HuH-7 (cell line): ENCODE measurements around the gene RBP4.

Experiments used
- DNase-seq: peaks from one replicate; pipeline ENCODE4 v3.0.0; 2011; ENCODE audit warnings: low spot score

RBP4 gene

DNA sequence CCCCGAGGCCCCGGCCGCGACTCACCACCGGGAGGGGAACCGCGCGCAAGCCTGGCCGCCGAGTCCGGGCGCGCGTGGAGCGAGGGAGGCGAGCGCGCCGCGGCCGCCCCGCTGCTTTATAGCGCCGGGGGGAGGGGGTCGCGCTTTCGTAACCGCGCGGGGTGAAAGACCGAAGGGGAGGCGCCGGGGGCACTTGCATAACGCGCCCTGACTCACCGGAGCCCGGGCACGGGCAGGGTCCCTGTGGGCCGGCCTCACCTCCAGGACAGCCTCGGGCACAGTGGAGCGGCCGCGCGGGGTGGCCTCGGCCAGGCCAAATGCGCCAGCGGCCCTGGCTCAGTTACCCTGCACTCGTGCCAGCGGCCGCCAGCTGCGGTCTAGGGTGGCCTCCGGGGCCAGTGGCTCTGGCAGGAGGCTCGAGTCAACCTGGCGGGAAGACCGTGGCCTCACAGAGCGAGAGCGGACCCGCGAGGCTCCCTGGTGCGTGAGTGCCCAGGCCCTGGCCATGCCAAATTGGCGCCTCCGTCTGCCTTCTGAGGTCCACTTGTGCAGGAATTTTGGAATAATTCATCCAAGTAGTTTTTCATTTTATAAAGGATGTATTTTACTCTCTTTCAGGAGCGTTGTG lies at the start of gene RBP4:
Gene RBP4, minus strand, starts transcription at position 90 of the 628 bp plus-strand sequence. CDS start 207 bp downstream, outside the sequence.
- DNase-seq = peak; percentile 80

DNA sequence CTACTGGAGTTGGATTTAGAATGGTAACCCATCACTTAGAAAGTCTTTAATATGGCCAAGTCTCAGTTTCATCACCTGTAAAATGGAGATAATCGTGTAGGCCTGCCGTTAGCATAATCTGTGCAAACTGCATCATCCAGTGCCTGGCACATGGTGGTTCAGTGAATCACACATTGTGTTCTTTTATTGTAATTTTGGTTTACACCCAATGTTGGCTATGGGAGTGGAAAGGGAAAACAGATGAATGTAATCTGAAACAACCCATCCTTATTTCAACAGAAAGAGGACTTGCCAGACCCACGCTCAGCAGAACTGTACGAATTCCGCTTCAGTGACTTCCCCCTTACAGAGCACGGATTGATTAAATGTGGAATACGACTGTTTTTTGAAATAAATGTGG lies 38.8 kb upstream of the RBP4 start:
- DNase-seq = no peak

DNA sequence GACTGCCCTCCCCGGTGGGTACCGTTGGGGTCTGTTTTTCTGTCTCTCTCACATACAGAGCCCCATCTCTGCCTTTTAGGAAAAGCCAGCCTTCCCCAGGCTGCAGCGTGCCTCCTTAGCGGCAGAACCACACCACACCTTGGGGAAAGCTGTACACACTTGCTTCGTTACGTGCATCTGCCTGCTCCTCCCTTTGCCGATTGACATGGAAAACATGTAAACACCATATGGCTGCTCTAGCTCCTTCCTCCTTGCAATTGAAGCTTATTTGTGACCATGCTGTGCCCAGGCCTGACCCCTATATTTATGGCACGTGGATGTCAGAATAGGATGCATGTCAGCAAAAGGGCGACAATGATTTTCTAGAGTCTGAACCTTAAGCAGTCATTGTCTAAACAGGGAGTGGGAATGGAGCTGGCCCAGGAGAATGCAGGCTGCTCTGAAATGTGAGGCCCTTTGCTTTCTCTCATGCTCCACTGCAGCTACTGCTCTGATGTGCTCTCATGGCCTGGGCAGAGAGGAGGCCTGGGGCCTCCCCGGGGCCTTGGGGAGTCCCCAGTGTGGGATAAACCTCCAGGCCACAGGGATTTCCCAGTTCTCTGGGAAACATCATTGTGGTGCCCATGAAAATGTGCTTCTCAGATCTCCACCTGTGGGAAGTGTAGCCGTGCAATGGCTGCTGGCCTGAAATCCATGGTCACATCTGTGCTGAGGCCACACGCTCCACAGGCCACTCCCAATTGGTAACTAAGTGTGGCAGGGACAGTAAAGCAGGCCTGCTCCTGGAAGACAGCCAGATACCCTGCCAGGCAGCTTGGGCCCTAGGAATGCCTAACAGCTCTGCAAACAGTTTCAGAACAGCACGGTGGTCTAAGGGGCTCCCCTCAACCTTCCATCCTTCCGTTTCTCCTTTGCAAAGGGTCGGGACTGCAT lies 29.9 kb upstream of the RBP4 start:
- no peak for DNase-seq

DNA sequence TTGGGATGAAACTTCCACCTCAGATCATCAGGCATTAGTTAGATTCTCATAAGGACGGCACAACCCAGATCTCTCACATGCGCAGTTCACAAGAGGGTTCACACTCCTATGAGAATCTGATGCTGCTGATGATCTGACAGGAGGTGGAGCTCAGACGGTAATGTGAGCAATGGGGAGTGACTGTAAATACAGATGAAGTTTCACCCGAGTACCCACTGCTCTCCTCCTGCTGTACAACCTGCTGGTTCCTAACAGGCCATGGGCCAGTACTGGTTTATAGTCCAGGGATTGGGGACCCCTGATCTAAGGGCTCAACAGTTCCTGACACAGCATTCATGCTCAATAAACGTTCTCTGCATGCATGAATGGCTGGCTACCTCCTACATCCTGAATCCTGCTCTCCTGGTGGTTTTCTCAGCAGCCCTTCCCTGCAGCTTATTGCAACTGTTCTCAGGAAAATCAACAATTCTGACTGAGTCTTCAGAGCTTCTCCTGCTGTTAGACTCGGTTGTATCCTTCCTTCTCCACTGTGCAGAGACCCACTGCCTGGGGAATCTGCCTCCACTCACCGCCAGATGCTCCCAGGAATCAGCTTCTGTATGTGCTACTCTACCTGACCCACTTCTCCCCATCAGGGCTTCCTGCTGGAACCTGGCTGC lies 28.7 kb upstream of the RBP4 start:
- no peak for DNase-seq

DNA sequence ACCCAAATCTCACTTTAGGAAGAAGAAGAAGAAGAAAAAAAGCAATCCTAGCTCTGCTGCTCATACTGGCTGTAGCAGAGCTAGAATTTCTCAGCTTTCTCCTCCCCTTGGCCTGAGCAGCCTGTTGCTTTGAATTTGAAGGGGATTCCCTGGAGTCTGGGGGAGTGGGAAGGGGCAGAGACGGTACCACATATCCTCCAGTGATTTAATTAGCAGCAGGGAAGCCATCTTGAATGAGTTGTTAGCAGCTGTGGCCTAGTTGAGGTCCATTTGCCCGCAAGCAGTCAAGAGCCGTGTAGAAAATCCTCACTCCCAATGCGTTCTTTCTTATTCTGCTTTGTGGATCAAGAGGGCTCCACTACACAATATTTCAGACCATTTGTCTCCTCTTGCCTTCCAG lies 27.8 kb upstream of the RBP4 start:
- DNase-seq = no peak

DNA sequence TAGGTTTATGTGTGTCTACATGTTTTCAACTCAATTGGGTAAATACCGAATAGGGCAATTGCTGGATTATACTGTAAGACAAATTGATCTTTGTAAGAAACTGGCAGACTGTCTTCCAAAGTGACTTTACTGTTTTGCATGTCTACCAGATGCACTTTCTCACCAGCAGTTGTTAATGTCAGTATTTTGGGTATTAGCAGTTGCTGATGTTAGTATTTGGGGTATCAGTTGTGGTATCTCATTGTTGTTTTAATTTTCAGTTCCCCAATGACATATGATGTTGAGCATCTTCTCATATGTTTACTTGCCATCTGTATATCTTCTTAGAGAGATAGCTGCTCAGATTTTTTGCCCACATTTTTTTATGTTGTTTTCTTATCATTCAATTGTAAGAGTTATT lies 21.9 kb upstream of the RBP4 start:
- no peak for DNase-seq

DNA sequence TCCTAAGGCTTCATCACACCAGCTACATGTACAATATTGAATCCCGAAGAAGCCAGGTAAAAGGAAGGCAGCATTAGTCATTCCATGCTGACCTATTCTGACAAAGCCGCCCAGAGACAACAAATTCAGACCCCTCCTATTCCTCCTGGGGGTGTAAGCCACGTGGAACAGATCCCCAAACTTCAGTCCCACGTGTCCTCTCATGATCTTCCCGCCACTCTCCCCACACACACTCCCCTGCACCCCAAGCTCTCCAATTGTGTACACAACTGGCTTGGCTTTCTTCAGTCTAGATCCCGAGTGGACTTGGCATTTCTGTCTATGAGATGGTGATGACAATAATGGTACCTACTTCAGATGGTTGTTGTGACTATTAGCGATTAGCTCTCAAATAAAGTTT lies 19.9 kb upstream of the RBP4 start:
- no peak for DNase-seq

DNA sequence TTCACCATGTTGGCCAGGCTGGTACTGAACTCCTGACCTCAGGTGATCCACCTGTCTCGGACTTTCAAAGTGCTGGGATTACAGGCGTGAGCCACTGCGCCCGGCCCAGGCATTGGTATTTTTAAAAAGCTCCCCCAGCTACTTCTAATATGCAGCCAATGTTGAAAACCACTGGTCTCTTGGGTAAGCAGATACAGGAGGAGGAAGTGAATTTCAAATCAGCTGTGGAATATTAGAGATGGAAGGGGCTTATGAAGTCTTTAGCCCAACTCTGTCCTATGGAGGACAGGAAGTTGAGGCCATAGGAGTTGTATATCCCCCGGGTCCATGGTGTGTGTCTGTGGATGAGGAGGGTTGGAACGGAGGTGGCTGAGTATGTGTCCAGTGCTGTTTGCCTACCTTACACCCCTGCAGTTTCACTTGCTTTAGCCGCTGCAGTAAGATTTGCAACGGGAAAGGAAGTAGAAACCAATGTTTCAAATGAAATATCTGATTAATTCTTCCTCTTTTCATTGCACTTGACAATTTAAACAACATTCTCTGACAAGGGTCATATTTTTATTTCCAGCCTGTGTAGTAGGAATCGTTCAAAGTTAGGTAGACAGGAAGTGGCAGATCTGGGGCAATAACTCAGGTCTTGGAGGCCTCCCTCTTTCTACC lies 14.7 kb upstream of the RBP4 start:
- no peak for DNase-seq

DNA sequence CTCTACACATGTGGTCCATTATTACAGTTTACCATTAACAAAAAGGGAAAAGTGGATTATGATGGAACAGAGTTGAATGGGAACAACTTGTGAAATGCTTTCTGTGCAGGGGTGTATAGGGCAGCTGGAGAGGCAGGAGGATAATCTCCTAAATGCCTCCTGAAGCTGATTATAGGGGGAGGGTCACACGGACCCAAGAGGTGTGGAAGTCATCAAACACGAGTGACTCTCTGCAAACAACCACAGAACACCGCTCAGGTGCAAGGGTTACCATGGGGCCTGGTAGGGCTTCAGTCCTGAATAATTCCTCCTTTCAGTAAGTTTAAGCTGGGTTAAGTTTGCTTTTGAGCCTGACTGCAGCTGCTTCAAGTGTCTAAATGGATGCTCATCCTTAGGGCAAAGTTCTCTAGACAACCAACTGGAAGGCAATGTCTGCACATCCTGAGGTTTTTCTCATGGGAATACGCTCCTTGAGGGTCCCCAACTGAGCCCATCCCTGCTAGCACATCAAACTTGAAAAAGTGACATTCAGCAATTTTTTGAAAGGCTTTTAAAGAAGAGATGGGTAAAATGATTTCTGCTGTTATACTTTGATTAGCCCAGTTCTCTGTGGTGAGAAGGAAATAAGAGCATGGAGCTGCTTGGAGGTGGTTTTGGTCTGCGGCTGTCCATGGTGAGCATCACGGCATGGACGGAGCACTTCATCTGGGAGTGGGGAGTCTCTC lies 13.2 kb upstream of the RBP4 start:
- DNase-seq = no peak

DNA sequence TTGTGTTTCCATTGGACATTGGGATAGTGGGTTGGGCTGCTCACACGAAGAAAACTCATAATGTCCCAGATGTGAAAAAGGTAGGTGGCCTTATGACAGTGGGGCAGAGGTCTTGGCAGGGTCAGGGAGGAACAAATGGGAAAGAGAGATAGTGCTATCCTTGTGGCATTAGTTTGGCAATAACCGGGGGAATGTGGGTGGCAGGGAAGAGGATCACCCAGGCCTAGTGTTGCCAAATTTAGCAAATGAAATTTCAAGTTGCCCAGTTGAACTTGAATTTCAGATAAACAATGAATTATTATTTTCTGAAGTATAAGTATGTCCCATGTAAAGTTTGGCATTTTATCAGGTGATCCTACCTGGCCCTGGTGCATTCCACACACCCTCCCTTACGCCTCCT lies 12.1 kb upstream of the RBP4 start:
- no peak for DNase-seq

DNA sequence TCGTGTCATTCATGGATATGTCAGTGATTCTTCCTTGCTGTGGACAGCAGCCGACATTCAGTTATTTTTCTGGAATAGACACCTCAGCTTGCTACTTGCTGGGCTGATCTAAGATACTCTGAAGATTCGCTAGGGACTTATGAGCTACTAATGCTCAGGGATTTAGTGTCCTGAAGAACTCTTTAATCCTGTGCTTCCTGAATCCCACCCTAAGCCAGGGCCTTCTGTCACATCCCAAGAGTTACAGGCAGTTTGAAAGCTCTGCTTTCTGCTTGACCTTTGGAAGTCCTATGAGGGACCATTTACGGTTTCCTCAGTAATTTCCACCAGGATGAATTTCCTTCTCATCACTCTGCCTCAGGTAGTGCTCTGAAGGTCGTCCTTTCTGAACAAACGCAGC lies 11.3 kb upstream of the RBP4 start, which contains the start of gene PDE6C:
Gene PDE6C, plus strand, starts transcription at position 227 of the 400 bp plus-strand sequence. CDS start 189 bp downstream, outside the sequence.
- no peak for DNase-seq

DNA sequence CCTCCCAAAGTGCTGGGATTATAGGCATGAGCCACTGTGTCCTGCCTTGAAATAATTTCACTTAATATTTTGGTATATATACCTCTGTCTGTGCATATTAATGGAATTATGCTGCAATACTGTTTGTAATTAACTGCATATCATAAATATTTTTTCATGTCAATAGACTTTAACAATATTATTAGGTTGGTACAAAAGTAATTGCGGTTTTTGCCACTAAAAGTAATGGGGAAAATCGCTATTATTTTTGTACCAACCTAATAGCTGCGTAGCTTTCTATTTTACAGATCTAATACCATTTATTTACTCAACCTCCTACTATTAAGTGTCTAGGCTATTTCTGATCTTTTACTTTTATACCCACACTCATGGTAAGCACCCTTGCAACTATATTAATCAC lies 7.4 kb upstream of the RBP4 start:
- no peak for DNase-seq

DNA sequence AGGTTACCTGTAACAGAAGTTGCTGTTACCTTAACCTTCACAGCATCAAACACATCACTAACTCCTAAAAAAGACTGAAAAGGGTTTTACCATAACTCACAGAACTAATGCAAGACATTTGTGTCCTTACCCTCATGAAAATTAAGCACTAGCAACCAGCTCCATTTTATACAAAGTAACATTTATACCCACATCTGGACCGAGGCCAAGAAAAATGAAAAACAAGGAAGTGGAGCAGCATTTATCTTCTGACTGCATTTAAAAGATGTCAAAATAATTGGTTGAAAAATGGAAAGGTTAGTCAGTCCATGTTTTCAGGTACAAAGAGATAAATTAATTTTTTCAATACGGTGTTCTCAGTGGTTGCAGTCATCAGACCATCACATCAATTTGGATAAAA lies 3.1 kb upstream of the RBP4 start:
- no peak for DNase-seq

DNA sequence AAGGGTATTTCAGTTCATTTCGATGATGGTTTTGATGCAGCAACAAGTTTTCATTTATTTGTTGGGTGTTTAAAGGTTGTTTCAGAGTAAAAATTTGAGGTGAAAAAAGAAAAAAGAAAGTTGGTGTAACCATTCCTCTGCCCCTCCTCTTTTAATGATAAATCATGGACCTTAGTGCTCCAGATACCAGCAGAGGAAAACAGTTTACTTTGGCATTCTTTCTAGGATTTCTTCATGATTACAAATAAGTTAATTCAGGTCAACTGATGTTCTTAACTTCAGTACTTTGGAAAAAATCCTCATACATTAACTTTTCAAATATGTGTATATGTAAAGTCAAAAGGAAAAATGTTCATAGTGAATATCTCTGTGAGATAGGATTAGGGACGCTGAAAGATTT lies 2.0 kb upstream of the RBP4 start:
- DNase-seq = no peak

DNA sequence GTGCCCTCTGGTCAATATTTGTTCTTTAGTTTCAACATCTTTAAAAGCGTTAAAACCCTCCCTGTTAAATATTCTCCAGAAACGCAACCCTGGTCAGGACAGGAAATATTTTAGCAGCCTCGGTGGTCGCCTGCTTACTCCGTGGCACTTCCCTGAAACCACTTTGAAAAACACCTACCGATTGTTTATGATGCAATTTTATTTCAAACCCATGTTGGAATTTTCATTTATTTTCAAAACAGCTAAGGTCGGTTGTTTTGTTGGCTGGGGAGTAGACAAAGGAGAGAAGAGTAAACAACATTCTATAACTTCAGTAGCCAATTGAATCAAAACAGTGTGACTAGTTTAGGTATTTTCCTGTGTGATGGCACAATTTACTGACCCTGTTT lies 733 bp upstream of the RBP4 start:
- DNase-seq = no peak

DNA sequence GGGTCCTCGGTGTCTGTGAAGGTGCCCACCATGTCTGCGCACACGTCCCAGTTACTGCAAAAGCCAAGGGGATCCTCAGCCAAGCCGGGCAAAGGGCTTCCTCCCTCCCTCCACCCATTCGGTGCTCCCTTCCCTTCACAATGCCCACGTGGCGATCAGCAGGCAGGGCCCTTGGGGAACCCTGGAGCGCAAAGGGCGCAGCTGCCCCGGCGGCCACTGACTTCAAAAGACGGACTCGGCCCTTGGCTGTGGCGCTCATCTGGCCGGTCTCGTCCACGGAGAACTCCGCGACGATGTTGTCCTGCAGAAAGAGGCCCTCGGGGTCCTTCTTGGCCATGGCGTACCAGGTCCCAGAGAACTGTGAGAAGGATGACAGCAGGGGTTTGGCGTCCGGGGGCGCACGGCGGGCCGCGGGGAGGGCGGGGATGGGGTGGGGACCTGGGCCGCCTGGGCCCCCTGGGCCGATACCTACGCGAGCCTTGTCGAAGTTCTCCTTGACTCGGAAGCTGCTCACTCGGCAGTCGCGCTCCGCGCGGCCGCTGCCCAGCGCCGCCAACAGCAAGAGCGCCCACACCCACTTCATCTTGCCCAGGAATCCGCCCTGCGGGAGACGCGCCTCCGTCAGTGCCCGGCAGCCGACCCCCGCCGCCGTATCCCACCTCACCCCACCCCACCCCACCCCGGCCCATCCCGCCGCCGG lies 439 bp downstream of the RBP4 start:
- peak; percentile 36 for DNase-seq

DNA sequence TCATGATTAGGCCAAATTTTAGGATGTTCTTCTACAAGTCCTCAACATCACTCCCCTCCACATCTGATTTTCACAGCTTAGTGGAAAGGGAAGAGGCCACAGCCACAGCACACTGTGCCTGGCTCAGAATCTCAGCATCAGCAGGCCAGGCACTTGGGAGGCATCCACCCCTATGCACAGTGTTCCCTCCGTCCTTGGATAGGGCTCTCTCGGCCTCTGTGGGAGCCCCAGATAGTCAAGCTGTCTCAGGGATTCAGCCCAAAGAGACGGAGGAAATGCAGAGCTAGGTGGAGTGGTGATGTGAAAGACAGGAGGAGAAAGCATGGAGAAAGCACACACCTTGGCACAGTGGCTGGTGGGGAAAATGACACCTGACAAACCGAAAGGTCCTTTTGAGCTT lies 1.3 kb downstream of the RBP4 start:
- DNase-seq = no peak

DNA sequence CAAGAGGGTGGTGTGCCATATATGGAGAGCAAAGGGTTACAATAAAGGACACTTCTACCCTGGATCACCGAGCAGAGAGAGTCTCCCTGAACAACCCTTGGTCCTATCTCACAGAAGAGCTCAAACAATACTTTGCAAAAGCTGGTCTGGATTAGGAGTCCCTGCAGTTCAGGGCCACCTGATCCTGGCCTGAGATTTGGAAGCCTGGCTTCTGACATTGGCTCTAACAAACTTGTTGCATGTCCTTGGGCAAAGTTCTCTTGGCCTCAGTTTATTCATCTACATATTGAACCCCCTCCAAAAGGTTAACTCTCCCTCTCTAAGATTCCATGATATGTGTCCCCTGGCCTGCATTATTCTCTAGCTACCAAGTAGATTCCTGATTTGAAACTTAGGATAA lies 1.7 kb downstream of the RBP4 start:
- no peak for DNase-seq

DNA sequence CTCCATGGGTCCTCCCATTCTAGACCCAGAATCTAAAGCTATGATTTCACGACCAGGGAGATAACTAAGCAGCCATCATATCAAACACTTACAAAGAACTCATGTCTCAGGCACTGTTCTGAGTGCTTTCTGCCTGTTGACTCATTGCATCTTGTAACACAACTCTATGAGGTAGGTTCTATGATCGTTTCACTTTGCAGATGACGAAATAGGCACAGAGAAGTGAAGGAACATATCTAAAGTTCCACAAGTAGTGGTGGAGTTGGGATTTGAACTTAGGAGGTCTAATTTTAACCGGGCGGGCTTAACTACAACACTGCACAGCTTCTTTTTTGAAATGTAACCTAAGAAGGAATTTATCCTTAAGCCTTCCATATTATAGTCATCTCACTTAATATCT lies 2.9 kb downstream of the RBP4 start:
- DNase-seq = no peak

DNA sequence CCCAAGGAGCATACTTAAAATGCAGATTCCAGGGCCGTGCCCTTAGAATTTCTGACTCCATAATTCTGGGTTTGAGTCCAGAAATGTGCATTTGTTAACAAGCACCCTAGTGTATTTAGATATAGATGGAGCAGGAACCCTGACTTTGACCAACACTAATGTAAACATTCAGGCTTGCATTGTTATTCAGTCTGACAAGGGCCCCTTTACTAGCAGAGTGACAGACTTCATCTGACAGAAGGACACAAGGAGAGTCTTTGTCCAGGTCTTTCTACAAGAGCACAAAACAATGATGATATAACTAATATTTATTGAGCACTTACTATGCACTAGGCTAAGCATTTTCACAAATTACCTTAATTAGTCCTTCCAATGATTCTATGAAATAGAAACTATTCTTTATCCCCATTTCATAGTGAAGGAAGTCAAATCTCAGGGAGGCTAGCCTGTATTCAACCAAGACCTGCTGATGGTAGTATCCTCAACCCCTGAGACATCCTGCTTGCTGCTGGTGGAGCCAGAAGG lies 3.9 kb downstream of the RBP4 start:
- DNase-seq = no peak

DNA sequence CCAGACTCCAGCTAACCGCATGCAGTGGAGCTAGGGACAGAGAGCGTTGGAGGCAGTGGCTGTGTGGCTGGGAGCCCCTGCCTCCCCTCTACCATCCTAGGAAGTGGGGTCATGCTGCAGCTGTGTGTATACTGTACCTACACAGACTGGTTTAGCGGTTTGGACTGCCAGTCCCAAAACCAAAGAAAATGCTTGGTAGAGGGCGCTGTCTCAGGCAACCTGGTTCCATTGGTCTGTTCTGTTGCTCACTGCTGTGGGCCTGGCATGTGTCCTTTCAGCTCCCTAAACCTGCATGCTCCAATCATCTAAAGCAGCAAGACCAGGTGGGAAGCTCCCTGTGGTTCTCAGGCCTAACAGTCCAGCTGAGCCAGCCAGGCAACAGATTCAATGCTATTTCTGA lies 4.5 kb downstream of the RBP4 start:
- DNase-seq = no peak
